GM18519 (cell line): ENCODE results near the gene ELL2.

ENCODE experiments used
- ATAC-seq: cut with Tn5 transposase; IDR thresholded peaks from one replicate; pipeline ENCODE4 v1.9.1; 2021; ENCODE audit warnings: mild to moderate bottlenecking, moderate library complexity; ENCODE audit not compliant: unreplicated experiment, low FRiP score

The ELL2 gene

GRCh38 chr5:95984287-95984938 lies 22.8 kb upstream of the ELL2 start:
- no peak for ATAC-seq

GRCh38 chr5:95983509-95983908 lies 21.9 kb upstream of the ELL2 start:
- no peak for ATAC-seq

- no peak for ATAC-seq
These were observed 21.4 kb upstream of the ELL2 start for GRCh38 chr5:95983080-95983479.

GRCh38 chr5:95976606-95977005 lies 15.0 kb upstream of the ELL2 start:
- ATAC-seq = no peak

- no peak for ATAC-seq
These were observed 14.1 kb upstream of the ELL2 start for GRCh38 chr5:95975703-95976102.

- ATAC-seq = peak; percentile 73
These were observed 12.2 kb upstream of the ELL2 start for GRCh38 chr5:95973793-95974325.

GRCh38 chr5:95972196-95972595 lies 10.5 kb upstream of the ELL2 start:
- ATAC-seq = no peak

- ATAC-seq = no peak
These were observed 8.7 kb upstream of the ELL2 start for GRCh38 chr5:95970359-95970704.

- no peak for ATAC-seq
These were observed 8.2 kb upstream of the ELL2 start for GRCh38 chr5:95969651-95970358.

GRCh38 chr5:95969055-95969454 lies 7.4 kb upstream of the ELL2 start:
- no peak for ATAC-seq

GRCh38 chr5:95967236-95967635 lies 5.6 kb upstream of the ELL2 start:
- ATAC-seq = no peak

- no peak for ATAC-seq
These were observed 4.4 kb upstream of the ELL2 start for GRCh38 chr5:95966005-95966404.

- no peak for ATAC-seq
These were observed 2.2 kb upstream of the ELL2 start for GRCh38 chr5:95963650-95964410.

GRCh38 chr5:95962785-95963184 lies 1.1 kb upstream of the ELL2 start:
- no peak for ATAC-seq

GRCh38 chr5:95962475-95962773 lies 773 bp upstream of the ELL2 start:
- ATAC-seq = no peak

GRCh38 chr5:95960667-95961616 lies 709 bp downstream of the ELL2 start:
- ATAC-seq = peak; percentile 37

- no peak for ATAC-seq
These were observed 1.6 kb downstream of the ELL2 start for GRCh38 chr5:95959888-95960666.

GRCh38 chr5:95959051-95959887 lies 2.4 kb downstream of the ELL2 start:
- no peak for ATAC-seq
